ENCODE data around the gene PTTG2.

DNA sequence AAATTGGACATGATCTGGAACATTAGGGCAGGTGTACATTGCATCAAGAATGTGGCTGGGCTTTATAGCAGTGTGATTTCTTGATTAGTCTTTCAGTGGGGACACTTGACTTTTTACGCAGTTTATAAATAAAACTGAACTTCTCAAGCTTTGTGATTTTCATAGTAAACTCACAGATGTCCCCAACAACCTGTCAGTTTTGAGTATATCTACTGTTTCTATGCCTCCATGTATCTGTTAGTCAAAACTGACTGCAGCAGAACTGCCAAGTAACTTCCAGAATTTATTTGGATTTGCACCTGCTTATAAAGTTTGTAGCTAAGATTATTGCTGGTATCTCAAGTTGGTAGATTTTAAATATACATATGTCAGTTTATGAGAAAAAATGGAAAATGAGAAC, 20.0 kb downstream of the PTTG2 start:
- TF ChIP-seq, protein P1, sequence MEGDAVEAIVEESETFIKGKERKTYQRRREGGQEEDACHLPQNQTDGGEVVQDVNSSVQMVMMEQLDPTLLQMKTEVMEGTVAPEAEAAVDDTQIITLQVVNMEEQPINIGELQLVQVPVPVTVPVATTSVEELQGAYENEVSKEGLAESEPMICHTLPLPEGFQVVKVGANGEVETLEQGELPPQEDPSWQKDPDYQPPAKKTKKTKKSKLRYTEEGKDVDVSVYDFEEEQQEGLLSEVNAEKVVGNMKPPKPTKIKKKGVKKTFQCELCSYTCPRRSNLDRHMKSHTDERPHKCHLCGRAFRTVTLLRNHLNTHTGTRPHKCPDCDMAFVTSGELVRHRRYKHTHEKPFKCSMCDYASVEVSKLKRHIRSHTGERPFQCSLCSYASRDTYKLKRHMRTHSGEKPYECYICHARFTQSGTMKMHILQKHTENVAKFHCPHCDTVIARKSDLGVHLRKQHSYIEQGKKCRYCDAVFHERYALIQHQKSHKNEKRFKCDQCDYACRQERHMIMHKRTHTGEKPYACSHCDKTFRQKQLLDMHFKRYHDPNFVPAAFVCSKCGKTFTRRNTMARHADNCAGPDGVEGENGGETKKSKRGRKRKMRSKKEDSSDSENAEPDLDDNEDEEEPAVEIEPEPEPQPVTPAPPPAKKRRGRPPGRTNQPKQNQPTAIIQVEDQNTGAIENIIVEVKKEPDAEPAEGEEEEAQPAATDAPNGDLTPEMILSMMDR (IDR thresholded peaks at IDR 0.05) = no peak
- no peak for TF ChIP-seq POLR2A (IDR thresholded peaks at IDR 0.05)

Measured in thyroid gland (tissue), 4 donors.